Breast epithelium (tissue), 3 donors: Measurements from ENCODE around the gene CCDC187.

Experiments
- CTCF ChIP-seq, 3 donors: fragments of 450-650 bp; IDR thresholded peaks; one replicate each; pipeline ENCODE4 v1.5.1; 2016 to 2017; ENCODE audit warnings: antibody characterized with exemption in 3 of 3, mild to moderate bottlenecking in 3 of 3, moderate library complexity in 3 of 3
- POLR2A ChIP-seq: fragments of 450-650 bp; IDR thresholded peaks from one replicate; pipeline ENCODE4 v1.6.1; 2016; ENCODE audit warnings: antibody characterized with exemption, mild to moderate bottlenecking, moderate library complexity
- POLR2AphosphoS5 ChIP-seq, 3 donors: sonication (generic); formaldehyde crosslinking; IDR thresholded peaks; one replicate each; pipeline ENCODE4 v1.6.1; 2017; ENCODE audit warnings: antibody characterized with exemption in 3 of 3

DNA sequence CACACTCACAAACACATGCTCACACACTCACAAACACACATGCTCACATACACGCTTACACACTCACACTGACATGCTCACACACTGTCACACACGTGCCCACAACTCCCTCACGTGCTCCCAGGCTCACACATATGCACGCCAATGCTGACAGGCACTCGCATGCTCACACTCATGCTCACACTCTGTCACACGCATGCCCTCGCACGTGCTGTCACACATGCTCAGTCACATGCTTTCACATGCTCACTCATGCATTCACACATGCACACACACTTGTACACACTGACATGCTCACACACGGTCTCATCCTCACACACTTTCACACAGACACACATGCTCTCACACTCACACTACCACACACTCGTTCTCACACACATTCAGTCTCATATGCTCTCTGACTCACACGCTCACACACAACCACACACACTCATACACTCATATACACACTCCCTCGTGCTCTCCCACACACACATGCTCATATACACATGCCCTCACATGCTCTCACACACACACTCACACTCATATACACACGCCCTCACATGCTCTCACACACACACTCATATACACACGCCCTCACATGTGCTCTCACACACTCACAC, 10.3 kb downstream of the CCDC187 start:
- no peak for TF ChIP-seq CTCF (IDR thresholded peaks at IDR 0.05)
- no peak for TF ChIP-seq POLR2AphosphoS5 (IDR thresholded peaks at IDR 0.05)
- no peak for TF ChIP-seq POLR2A
